ENCODE data around the gene WIZ. TPM values are rescaled to one million over a fixed set of nuclear protein-coding genes. Genes with fewer than 3 reads are reported as not detected.

Gene WIZ
- total RNA-seq, 1 donor from 2014 or later: 38.7 TPM

DNA sequence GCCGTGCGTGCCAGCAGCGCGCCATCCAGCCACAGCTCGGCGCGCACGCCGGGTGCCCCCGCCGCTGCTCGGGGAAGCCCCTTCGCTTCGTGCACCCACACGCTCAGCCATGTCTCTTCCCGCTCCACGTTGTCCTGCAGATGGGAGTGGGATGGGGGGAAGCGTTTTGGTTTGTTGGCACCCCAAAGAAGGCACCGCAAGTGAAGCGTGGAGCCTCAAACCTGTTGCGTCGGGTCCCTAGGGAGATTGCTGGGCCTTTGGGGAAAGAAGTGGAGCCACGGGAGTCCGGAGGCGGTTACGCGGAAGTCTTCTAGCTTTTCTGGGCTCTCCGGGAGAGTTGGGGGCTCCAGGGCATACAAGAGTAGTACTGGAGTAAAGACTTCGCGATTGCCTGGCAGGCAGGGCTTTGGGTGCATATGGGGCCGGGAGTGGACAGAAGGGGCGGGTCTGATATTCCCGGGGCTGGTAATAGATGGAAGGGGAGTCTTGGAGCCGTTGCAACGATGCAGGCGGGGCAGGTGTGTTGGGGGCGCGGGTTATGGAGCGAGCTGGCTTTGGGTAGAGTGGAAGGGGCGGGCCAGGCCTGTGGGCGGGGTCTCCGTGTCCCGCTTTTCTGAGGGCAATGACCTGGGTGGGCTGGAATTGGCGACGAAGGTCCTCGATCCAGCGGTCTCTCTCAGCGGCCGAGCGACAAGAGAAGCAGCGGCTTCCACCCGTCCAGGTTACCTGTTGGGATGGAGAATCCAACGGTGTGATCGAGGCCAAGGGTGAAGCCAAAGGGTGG, 8.1 kb upstream of the WIZ start:
- Mint-ChIP-seq H3K27me3 (ENCODE audit: insufficient read depth) (no peaks in the 10 kb centered on the region), H3K4me1 (ENCODE audit: low read depth) (peaks cover 34% of the 10 kb centered on the region), H3K4me3 (no peak overlapping the region), H3K36me3 (ENCODE audit: low read depth) (peaks cover 47% of the 10 kb centered on the region), H3K9me3 (no peaks in the 10 kb centered on the region), H3K27ac (no peak overlapping the region)
- intact Hi-C loops (cut with micrococcal nuclease): no loop called here
- no peak for DNase-seq (ENCODE audit: low spot score)

DNA sequence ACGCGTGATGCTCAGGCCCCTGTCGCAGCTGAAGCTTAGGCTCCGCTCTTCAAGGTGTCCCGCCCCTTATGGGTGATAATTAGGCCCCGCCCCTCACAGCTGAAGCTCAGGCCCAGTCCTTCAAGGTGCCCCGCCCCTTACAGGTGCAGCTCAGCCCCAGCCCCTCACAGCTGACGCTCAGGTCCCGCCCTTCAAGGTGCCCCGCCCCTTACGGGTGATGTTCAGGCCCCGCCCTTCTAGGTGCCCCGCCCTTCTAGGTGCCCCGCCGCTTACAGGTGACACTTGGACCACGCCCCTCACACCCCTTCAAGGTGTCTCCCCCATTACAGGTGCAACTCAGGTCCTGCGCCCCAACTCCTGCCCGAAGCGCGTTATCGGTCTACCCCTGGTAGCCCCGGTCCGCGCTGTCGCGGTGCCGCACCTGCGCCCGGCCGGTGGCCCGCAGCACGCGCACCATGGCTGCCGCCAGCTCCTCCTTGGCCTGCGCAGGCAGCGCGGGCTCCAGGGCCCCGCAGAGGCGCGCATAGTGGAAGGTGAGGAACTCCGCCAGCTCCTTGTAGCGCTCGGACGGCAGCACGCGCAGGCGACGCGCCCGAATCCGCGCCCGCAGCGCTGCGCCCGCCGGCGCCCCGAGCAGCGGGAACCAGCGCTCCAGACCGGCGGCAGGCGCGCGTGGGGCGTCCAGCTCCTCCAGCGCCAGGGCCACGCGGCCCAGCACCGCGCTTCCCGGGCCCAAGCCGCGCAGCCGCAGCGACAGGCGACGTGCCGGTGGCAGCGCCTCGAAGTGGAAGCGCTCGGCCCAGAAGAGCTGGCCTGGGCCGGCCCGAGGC, 7.3 kb upstream of the WIZ start:
- intact Hi-C loops (cut with micrococcal nuclease): no loop called here
- H3K4me1 Mint-ChIP-seq (ENCODE audit: low read depth): peaks cover 27% of the 10 kb centered on the region
- H3K4me3 Mint-ChIP-seq: no peak overlapping the region
- H3K36me3 Mint-ChIP-seq (ENCODE audit: low read depth): peaks cover 46% of the 10 kb centered on the region
- no peaks in the 10 kb centered on the region for H3K9me3 Mint-ChIP-seq
- DNase-seq (ENCODE audit: low spot score): no peak
- H3K27ac Mint-ChIP-seq: no peak overlapping the region
- H3K27me3 Mint-ChIP-seq (ENCODE audit: insufficient read depth): no peaks in the 10 kb centered on the region

DNA sequence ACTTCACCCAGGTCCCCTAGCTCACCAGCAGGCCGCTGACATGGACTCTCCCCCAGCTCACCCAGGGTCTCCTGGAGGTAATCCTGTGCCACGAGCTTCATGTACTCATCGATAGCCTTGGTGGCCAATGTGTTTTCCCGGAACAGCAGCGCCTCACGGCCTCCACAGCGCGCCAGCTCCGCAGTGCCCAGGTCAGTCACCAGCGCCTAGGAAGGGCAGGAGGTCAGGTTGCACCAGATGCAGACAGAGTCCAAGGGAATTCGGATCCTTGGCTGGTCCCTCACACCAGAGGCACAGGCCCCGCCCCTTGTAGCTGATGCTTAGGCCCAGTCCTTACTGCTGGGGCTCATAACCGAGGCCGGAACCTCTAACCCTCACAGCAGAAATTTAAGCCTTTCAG, 6.7 kb upstream of the WIZ start:
- H3K4me3 Mint-ChIP-seq: no peak overlapping the region
- no peak for DNase-seq (ENCODE audit: low spot score)
- H3K9me3 Mint-ChIP-seq: no peaks in the 10 kb centered on the region
- H3K36me3 Mint-ChIP-seq (ENCODE audit: low read depth): peaks cover 45% of the 10 kb centered on the region
- intact Hi-C loops (cut with micrococcal nuclease): no loop called here
- peaks cover 21% of the 10 kb centered on the region for H3K4me1 Mint-ChIP-seq (ENCODE audit: low read depth)
- H3K27ac Mint-ChIP-seq: no peak overlapping the region
- no peaks in the 10 kb centered on the region for H3K27me3 Mint-ChIP-seq (ENCODE audit: insufficient read depth)

DNA sequence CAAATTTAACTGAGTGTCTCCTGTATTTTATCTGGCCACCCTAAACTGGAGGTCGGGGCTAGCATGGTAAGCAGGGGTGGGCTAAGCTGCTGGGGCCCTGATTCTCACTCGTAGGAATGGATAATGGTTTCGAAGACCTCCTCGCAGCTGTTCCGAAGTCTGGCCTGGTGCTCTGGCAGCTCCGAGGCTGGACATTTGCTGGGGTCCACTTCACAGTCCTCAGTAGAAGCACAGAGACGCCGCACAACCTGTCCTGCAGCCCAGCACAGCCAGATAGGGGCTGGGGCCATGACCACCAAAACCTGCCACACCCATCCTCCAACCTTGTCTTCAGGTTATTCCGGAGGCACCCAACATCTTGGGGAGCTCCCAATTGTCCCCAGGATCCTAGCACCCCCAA, 6.2 kb upstream of the WIZ start:
- peaks cover 25% of the 10 kb centered on the region for H3K4me1 Mint-ChIP-seq (ENCODE audit: low read depth)
- H3K27me3 Mint-ChIP-seq (ENCODE audit: insufficient read depth): no peaks in the 10 kb centered on the region
- no peaks in the 10 kb centered on the region for H3K9me3 Mint-ChIP-seq
- DNase-seq (ENCODE audit: low spot score): no peak
- H3K36me3 Mint-ChIP-seq (ENCODE audit: low read depth): peaks cover 49% of the 10 kb centered on the region
- intact Hi-C loops (cut with micrococcal nuclease): no loop called here
- H3K4me3 Mint-ChIP-seq: no peak overlapping the region
- H3K27ac Mint-ChIP-seq: no peak overlapping the region

DNA sequence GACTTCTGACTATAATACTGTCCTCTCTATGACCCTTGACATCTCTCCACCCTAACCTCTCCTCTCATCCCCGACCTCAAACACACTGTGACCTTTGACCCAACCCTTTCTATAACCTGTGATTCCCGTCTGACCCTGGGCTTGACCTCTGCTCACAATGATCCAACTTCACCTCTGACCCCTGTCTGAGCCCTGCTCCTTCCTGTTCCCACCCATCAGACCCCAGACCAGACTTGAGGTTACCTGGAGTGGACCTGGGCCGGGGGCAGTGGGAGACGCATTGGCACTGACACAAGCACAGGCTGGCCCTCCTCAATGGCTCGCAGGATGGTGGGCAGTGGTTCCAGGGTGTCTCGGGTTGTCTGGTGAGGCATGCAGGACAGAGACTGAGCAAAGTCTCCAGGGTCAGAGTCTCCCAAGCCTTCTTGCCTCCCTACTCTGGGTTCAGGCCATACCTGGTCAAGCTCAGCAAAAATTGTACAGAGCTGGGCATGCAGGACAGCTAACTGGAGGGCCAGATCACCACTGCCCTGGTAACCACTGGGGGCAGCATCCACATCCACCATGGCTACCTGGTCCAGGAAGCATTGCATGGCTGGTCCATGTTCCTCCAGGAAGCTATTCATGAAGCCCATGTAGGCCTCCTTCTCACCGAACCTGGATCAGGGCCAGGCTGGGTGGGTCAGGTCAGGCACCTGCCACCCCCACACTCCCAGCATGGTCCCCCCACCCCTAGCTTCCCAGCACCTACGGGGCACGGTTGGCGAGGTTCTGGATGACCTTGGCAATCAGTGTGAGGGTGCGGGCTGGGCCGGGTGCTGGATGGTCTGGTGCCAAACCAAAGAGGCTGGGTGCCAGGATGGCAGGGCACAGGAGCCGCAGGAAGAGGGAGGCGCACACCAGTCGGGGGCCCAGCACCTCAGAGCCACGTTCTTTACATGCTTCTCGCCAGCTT, 4.4 kb upstream of the WIZ start:
- Mint-ChIP-seq H3K9me3 (no peaks in the 10 kb centered on the region), H3K4me1 (ENCODE audit: low read depth) (peaks cover 30% of the 10 kb centered on the region), H3K4me3 (no peak overlapping the region), H3K27ac (no peak overlapping the region), H3K27me3 (ENCODE audit: insufficient read depth) (no peaks in the 10 kb centered on the region), H3K36me3 (ENCODE audit: low read depth) (peaks cover 46% of the 10 kb centered on the region)
- intact Hi-C loops (cut with micrococcal nuclease): no loop called here
- no peak for DNase-seq (ENCODE audit: low spot score)

DNA sequence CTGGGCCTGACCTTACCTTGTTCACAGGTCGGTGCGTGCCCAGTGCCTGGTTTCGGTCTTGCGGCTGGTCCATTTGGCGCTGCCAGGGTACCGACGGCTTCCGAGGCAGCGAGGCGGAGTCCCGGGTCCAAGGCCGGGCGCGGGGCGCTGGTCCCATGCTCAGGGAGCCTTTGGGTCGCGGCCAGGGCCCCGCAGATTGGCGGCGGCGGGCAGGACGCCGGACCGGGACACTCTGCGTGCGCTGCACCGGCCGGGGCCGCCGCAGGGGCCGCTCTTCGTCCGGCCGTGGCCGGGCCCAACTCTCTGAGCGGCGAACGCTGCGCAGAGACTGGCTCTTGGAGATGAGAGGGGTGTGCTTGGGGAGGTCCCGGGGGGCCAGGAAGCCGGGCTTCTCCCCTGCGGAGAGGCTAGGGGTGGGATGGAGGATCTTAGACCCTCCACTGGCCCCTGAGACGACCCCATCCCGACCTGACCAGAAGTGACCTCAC, 3.4 kb upstream of the WIZ start:
- intact Hi-C loops (cut with micrococcal nuclease): no loop called here
- DNase-seq (ENCODE audit: low spot score): no peak
- H3K27me3 Mint-ChIP-seq (ENCODE audit: insufficient read depth): peaks cover 3% of the 10 kb centered on the region
- peaks cover 51% of the 10 kb centered on the region for H3K36me3 Mint-ChIP-seq (ENCODE audit: low read depth)
- no peaks in the 10 kb centered on the region for H3K9me3 Mint-ChIP-seq
- H3K27ac Mint-ChIP-seq: no peak overlapping the region
- H3K4me1 Mint-ChIP-seq (ENCODE audit: low read depth): peaks cover 38% of the 10 kb centered on the region
- H3K4me3 Mint-ChIP-seq: no peak overlapping the region

DNA sequence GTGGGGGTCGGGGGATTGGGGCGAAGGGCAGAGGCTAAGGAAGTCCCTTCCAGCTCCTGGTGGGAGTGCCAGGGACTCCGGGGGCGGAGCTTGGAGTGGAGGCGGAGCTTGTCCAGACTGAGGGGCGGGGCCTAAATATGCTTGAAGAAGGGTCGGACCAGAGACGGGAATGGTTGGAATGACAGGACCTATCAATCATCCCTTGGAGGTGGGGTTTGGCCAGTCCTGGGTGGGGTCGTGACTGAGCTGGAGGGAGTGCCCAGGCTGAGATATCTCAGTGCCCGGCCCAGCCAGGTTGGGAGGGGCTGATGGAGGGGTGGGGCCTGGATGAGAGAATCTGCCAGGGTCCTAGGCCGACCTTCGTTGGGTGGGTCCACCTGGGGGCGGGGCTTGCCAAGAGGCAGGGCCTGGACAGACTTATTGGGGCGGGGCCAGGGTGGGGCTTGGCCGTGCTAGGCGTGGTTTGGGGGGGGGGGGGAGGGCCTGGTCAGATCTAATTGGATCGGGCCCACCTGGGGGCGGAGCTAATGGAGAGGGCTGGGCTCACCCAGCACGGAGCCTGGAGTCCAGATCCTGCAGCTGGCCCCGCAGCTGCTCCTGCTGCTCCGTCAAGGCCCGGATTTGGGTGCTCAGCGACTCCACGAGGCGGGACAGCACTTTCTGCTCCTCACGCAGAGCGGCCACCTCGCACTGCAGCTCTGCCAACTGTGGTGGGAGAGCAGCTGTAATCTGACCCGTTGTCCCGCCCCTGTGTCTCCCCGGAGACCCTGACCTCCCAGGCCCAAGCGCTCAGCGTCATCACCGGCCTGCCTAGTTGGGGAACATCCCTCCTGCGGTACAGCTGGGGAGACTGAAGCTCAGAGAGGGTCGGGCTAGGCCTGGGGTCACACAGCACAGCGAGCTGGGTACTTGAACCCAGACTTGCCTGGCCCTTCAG, 2.6 kb upstream of the WIZ start:
- no peak for DNase-seq (ENCODE audit: low spot score)
- intact Hi-C loops (cut with micrococcal nuclease): no loop called here
- H3K27me3 Mint-ChIP-seq (ENCODE audit: insufficient read depth): peaks cover 3% of the 10 kb centered on the region
- no peaks in the 10 kb centered on the region for H3K9me3 Mint-ChIP-seq
- H3K4me3 Mint-ChIP-seq: no peak overlapping the region
- H3K27ac Mint-ChIP-seq: no peak overlapping the region
- peaks cover 38% of the 10 kb centered on the region for H3K4me1 Mint-ChIP-seq (ENCODE audit: low read depth)
- H3K36me3 Mint-ChIP-seq (ENCODE audit: low read depth): peaks cover 48% of the 10 kb centered on the region

DNA sequence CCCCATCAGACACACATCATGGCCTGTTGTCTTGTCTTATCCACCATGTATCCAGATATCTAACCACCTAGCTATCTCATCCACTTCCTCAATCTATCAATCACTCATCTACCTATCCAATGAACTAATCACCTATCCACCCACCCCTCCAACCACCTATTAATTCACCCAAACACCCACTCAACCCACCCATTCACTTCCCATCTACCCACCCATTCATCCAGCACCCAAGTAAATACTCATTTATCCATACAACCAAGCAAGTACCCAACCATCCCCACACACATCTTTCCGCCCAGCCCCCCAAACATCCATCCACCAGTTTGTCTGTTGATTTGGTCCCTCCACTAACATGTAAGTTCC, 753 bp upstream of the WIZ start:
- H3K36me3 Mint-ChIP-seq (ENCODE audit: low read depth): peaks cover 54% of the 10 kb centered on the region
- peaks cover 3% of the 10 kb centered on the region for H3K27me3 Mint-ChIP-seq (ENCODE audit: insufficient read depth)
- no peak for DNase-seq (ENCODE audit: low spot score)
- H3K4me3 Mint-ChIP-seq: peak overlapping the region; percentile 86
- intact Hi-C loops (cut with micrococcal nuclease): loop anchor here (1.0 kb wide), 2 partner anchors 13 to 31 kb away; no protein-coding TSS in a partner anchor
- no peaks in the 10 kb centered on the region for H3K9me3 Mint-ChIP-seq
- H3K27ac Mint-ChIP-seq: peak overlapping the region; percentile 98
- peaks cover 38% of the 10 kb centered on the region for H3K4me1 Mint-ChIP-seq (ENCODE audit: low read depth)

DNA sequence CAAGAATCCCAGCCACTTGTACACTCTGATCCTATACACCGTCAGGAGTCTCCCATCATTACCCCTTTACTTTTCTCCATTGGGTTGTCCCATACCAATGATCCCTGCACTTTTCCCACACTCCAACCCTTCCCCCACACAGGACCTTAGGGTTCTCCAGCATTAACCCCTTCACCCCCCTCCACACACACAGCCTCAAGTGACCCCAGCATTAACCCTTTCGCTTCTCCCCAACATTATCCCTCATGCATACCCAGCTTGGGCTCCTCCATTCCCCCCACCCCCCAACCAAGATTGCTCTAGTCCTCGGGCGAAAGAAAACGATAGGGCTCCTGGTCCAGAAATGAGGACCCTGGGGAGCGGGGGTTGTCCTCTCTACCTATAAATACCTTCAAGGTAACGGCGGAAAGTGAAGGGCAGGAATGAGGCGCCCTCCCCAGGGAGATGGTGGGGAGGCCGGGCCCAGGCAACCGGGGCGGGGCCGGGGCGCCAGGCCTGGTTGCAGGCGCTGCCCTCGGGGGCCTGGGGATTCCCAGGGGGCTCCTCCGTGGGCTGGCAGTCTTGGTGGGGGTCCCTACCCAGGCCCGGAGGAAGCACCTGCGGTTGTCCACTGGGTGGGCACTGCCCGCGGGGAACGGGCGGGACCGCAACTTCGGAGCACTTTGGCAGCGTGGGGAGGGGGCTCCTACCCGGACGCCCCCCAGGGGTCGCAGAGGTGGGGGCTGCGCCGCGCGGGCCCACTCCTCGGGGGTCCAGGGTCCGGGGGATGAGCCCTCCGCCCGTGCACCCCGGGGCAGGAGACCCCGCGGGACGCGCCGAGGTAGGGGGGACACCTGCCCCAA, 757 bp downstream of the WIZ start:
- intact Hi-C loops (cut with micrococcal nuclease): loop anchor here (1.0 kb wide), 2 partner anchors 16 to 69 kb away; no protein-coding TSS in a partner anchor
- Mint-ChIP-seq H3K36me3 (ENCODE audit: low read depth) (peaks cover 42% of the 10 kb centered on the region), H3K4me1 (ENCODE audit: low read depth) (peaks cover 27% of the 10 kb centered on the region), H3K4me3 (peak overlapping the region; percentile 67), H3K27ac (peak overlapping the region; percentile 67), H3K9me3 (no peaks in the 10 kb centered on the region), H3K27me3 (ENCODE audit: insufficient read depth) (peaks cover 3% of the 10 kb centered on the region)
- no peak for DNase-seq (ENCODE audit: low spot score)

DNA sequence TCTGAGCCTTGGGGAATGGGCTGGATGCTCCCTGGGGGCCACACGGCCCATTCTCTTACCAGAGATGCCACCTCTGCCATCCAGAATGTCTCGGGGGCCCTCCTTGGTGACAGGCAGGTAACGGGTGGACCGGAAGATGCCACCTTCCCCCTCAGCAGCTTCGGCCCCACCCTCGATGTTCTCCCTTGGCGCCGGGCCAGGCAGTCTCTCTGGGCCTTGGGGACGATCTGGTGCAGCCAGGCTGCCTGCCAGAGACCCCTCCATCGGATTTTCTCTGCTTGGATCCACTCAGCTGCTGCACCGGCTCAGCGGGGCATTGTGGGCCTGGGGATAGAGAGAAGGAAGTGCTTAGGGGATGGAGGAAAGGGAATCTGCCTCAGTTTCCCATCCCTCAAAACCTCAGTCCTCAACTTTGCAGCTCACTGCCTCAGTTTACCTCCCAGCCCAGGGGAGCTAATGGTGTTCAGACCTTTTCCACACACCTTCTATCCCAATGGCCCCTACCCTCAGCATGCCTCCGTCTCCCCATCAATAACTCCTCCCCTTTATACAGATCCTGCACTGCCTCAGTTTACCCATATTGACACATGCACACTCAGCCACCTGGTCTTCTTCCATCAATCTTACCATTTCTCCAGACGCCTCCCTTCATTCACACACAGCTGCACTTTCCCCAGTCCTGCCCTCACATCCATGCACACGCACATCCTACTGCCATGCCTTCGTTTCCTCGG, 1.5 kb downstream of the WIZ start:
- H3K36me3 Mint-ChIP-seq (ENCODE audit: low read depth): peaks cover 36% of the 10 kb centered on the region
- peak overlapping the region; percentile 67 for H3K27ac Mint-ChIP-seq
- peak overlapping the region; percentile 67 for H3K4me3 Mint-ChIP-seq
- peaks cover 22% of the 10 kb centered on the region for H3K4me1 Mint-ChIP-seq (ENCODE audit: low read depth)
- intact Hi-C loops (cut with micrococcal nuclease): no loop called here
- H3K27me3 Mint-ChIP-seq (ENCODE audit: insufficient read depth): peaks cover 3% of the 10 kb centered on the region
- DNase-seq (ENCODE audit: low spot score): no peak
- no peaks in the 10 kb centered on the region for H3K9me3 Mint-ChIP-seq

DNA sequence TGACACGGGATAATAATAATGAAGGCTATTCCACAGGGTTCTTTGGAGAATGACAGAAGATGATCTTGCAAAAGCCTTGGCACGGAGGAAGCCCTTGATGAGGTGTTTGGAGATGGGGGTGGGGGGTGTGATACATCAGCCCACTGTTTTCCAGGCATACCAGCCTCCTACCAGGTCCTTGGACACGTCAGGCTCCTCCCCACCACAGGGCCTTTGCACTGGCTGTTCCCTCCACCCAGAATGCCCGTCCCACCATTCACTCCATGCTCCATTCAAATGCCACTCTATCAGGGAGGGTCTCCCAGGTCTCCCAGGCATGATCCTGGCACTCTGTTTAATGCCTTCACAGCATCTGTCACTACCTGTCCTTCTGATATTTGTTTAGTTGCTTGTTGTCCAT, 2.7 kb downstream of the WIZ start:
- no peak overlapping the region for H3K4me3 Mint-ChIP-seq
- DNase-seq (ENCODE audit: low spot score): no peak

More for the DNA sequence above, 2.7 kb downstream of the WIZ start:
- Mint-ChIP-seq H3K36me3 (ENCODE audit: low read depth) (peaks cover 32% of the 10 kb centered on the region), H3K27me3 (ENCODE audit: insufficient read depth) (peaks cover 3% of the 10 kb centered on the region), H3K4me1 (ENCODE audit: low read depth) (peaks cover 22% of the 10 kb centered on the region), H3K9me3 (no peaks in the 10 kb centered on the region), H3K27ac (no peak overlapping the region)
- intact Hi-C loops (cut with micrococcal nuclease): no loop called here
